ENCODE data around the gene CREB1.

The CREB1 gene

GRCh38 chr2:207502577-207503198, 27.1 kb upstream of the CREB1 start:
- FAIRE-seq, result peak; percentile 62
- DNase-seq (ENCODE audit: insufficient read length, low spot score), result no peak

- FAIRE-seq, result peak; percentile 39
- DNase-seq (ENCODE audit: insufficient read length, low spot score), result peak; percentile 12
Observed at GRCh38 chr2:207503234-207503633, 26.5 kb upstream of the CREB1 start.

- no peak for DNase-seq (ENCODE audit: insufficient read length, low spot score)
- peak; percentile 63 for FAIRE-seq
Observed at GRCh38 chr2:207504513-207505170, 25.1 kb upstream of the CREB1 start.

DNA sequence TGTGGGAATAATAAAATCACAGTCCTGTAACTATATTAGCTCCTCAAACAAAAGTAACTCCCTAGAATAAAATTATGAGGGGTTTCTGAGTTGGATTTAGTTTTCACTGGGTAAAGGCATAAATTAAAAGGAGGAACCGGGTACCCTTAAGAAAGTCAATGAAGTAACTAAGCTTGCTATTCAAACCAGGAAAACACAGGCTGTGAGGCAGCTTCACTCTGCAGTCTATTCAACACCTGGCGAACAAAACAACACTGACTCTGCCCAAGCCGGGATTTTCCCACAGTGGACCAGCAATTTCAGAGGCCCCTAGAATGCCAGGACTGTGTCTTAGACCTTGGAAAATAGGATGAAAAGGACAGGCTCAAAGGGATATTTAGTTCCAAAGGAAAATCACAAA, 24.6 kb upstream of the CREB1 start:
- DNase-seq (ENCODE audit: insufficient read length, low spot score) (no peak), FAIRE-seq (no peak)

DNA sequence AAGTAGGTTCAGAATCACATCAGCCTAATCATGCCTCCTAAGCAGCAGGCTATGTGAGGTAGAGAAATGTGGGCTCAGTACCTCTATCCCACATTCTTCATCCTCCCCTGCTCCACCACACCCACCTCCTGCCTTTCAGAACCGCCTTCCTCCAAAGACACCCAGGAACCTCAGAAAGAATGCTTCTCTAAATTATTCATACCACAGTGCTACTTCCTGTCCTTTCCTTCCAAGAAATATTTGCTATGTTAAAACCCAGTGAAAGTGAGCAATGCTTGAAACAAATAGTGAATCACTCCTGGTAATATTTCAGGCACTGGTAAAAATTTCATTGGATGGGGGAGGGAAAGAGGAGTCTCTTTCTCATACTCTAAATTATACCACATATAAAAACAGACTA, 24.0 kb upstream of the CREB1 start:
- FAIRE-seq (no peak), DNase-seq (ENCODE audit: insufficient read length, low spot score) (no peak)

DNA sequence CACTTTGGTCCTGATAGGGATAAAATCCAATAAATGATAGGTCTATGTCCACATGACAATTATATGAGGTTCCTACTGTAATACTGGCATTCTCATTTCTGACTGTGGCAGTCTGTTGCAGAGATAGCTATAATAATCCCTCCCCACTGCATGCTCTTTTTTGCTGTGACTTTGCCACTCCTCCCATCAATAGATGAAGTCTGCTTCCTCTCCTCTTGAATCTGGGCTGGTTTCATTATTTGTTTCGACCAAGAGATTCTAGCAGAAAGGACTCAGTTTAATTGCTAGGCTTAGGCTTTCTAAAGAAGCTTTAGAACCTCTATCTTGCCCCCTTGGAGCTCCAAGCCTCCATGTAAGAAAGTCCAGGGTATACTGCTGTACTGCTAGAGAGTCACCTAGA, 23.3 kb upstream of the CREB1 start:
- DNase-seq (ENCODE audit: insufficient read length, low spot score) (no peak), FAIRE-seq (no peak)

DNA sequence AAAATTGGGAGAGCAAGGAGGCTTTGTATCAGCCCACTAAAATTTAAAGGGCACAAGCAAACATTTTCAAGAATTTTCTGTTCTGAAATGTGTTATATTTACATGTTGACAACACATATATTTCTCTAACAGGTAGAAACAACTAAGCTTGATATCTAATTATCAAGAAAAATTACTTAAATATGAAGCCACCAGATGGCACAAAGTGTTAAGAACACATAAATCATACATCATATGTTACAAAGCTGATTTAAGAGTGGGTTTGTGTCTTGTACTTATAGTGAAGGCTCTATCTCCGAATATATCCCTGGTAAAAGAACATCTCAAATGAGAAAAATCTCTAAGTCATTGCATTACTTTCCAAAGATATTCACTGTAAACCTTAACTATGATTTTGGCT, 19.6 kb upstream of the CREB1 start:
- FAIRE-seq, result no peak
- DNase-seq (ENCODE audit: insufficient read length, low spot score), result no peak

GRCh38 chr2:207511851-207512250, 17.9 kb upstream of the CREB1 start:
- FAIRE-seq (no peak), DNase-seq (ENCODE audit: insufficient read length, low spot score) (no peak)

GRCh38 chr2:207512356-207512755, 17.4 kb upstream of the CREB1 start:
- DNase-seq (ENCODE audit: insufficient read length, low spot score) (no peak), FAIRE-seq (no peak)

- no peak for FAIRE-seq
Observed at GRCh38 chr2:207513551-207514257, 16.1 kb upstream of the CREB1 start.

GRCh38 chr2:207514451-207514850, 15.3 kb upstream of the CREB1 start:
- no peak for DNase-seq (ENCODE audit: insufficient read length, low spot score)
- no peak for FAIRE-seq

More at GRCh38 chr2:207513551-207514257, 16.1 kb upstream of the CREB1 start:
- DNase-seq (ENCODE audit: insufficient read length, low spot score), result no peak

DNA sequence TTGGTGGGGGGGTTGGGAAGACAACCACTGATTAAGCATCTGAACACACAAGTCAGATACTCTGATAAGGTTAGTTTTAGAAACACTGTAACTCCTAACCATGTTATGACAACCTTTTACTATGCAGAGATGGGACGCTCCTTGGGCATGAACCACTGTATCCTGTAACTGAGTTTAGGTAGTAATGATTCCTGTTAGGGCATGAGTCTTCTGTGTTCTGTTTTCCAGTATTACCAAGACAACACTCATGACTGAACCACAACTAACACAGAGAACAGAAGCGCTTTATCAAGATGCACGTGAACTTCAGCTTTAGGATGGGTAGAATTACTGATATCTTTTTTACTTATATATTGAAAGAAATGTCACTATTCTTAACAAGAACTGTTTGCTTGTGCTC, 14.1 kb upstream of the CREB1 start:
- DNase-seq (ENCODE audit: insufficient read length, low spot score) (no peak), FAIRE-seq (no peak)

GRCh38 chr2:207516206-207516605, 13.6 kb upstream of the CREB1 start:
- no peak for DNase-seq (ENCODE audit: insufficient read length, low spot score)
- no peak for FAIRE-seq

- FAIRE-seq (no peak), DNase-seq (ENCODE audit: insufficient read length, low spot score) (no peak)
Observed at GRCh38 chr2:207523005-207523404, 6.8 kb upstream of the CREB1 start.

DNA sequence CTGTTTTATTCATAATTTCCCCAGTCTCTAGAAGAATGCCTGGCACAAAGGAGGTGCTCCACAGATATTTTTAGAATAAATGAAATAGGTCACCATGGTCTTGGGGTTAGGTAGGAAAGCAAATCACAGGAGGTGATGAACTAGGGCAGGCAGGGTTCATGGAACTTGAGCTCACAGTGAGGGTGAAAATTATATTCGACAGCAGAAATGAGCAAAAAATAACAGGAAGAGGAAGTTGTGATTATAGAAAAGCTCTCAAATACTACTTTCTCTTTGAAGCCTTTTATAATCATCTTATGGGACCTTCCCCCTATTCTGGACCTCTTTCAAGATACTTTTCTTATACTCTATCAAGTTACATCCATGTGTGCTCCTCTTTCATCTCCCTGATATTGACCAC, 4.5 kb upstream of the CREB1 start:
- peak; percentile 49 for FAIRE-seq
- no peak for DNase-seq (ENCODE audit: insufficient read length, low spot score)

DNA sequence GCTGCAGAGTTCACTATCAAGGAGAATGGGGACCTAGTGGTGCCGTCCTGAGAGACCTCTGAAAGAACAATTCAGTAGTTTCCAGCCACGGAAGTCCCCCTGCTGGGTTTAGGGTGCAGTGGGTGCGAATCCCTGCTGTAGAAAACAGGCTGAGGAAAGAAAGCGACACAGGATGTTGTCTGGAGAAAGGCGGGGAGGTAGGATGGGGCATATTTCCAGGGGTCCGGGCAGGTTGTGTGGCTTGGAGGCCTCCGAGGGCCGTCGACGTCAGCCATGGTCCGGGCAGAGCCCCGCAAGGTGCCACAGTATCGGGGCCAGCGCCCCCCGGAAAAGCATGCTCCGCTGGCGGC, 807 bp upstream of the CREB1 start:
- no peak for DNase-seq (ENCODE audit: insufficient read length, low spot score)

GRCh38 chr2:207530160-207531031, 634 bp downstream of the CREB1 start:
- DNase-seq (ENCODE audit: insufficient read length, low spot score) (peak; percentile 23), FAIRE-seq (peak; percentile 72)

More for the DNA sequence above, 807 bp upstream of the CREB1 start:
- FAIRE-seq, result peak; percentile 23

DNA sequence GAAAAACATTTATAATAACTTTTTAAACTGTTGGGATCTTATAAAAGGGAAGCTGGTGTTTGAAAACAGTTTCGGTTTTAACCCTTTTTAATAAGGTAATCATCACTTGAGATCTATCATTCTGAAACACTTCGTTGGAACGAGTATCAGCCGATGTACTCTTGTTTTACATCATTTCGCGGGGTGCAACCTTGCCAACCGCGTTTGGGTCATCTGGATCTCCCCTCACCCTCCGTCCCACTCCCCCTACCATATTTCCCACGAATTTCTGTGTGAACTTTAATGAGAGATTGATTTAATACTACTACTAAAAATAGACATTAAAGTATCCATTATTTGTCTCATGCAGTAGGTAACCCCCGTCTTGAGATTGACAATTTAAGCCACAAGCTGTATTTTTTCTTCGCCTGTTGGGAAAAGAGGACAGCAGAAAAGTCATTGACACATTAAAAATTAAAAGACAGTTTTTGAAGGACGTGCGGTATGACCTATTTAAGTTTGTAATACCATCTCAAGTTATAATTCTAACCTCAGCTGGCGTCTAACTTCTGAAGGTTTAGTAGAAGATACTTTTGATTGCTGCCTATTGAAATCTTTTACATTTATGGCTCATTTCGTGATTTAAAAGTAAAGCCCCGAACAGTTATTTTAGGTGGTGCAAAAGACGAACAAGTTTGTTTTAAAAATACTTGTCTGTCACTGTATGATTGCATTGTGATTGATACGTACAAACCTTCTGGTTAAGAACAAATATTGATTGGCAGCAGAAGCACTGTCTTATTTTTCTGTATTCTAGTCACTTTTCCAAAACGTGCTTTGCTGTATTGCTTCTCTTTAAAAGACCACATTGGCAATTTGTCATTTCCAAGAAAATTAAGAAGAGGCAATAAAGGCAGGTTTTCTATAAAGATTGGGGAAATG, 1.5 kb downstream of the CREB1 start:
- FAIRE-seq, result peak; percentile 79
- DNase-seq (ENCODE audit: insufficient read length, low spot score), result no peak

DNA sequence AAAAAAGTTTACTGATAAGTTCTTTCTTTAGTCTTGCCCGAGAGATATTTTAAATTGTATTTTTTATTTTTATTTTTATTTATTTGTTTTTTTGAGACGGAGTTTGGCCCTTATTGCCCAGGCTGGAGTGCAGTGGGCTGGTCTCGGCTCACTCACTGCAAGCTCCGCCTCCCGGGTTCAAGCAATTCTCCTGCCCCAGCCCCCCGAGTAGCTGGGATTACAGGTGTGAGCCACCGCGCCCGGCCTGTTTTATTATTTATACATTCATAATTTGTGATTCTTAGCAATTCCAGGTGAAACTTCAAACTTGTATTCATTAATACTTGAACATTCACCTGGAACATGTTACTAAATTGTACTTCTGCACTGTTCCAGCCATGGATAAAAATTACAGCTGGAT, 2.9 kb downstream of the CREB1 start:
- DNase-seq (ENCODE audit: insufficient read length, low spot score) (no peak), FAIRE-seq (no peak)

DNA sequence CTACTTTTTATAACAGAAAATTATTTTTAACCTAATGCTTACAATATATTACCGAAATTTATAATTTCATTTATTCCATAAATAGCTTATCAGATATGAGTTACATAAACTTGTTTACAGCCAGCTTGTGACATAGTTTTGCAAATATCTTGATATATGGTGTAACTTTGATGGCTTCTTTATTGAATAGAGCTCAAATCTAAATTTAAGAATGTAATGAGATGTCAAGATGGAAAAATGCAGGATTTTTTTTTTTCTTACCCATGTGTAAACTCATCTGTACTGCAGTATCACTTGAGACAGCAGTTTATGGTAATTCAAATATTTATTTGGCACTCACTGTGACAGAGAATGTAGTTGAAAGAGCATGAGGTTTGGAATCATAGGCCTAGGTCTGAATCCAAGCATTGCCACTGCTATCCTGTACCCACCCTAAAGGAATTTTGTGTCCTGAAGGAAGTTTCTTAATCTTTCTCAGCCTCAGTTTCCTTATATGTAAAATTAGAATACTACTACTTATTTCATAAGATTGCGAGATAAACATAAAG, 3.8 kb downstream of the CREB1 start:
- DNase-seq (ENCODE audit: insufficient read length, low spot score), result no peak
- FAIRE-seq, result peak; percentile 8
